Glutamatergic neuron (in vitro differentiated cells): ENCODE results near the gene OR4D2. TPM values are rescaled to one million over a fixed set of nuclear protein-coding genes. Genes with fewer than 3 reads are reported as not detected.

ENCODE experiments used
- DNase-seq: peaks from one replicate; pipeline ENCODE4 v3.0.0; 2022
- H3K27ac Mint-ChIP-seq: one replicate; pipeline ENCODE4 v1.8.0; 2020; ENCODE audit warnings: mild to moderate bottlenecking, mixed read lengths, inconsistent platforms; ENCODE audit not compliant: unreplicated experiment
- H3K27me3 Mint-ChIP-seq: one replicate; pipeline ENCODE4 v1.8.0; 2020; ENCODE audit warnings: mild to moderate bottlenecking, moderate library complexity, mixed read lengths, inconsistent platforms; ENCODE audit not compliant: unreplicated experiment
- H3K36me3 Mint-ChIP-seq: one replicate; pipeline ENCODE4 v1.8.0; 2020; ENCODE audit warnings: mild to moderate bottlenecking, mixed read lengths, inconsistent platforms; ENCODE audit not compliant: unreplicated experiment
- H3K4me1 Mint-ChIP-seq: one replicate; pipeline ENCODE4 v1.8.0; 2020; ENCODE audit warnings: mild to moderate bottlenecking, low read depth, mixed read lengths, inconsistent platforms; ENCODE audit not compliant: unreplicated experiment
- H3K4me3 Mint-ChIP-seq: one replicate; pipeline ENCODE4 v1.8.0; 2020; ENCODE audit warnings: mild to moderate bottlenecking, mixed read lengths, inconsistent platforms; ENCODE audit not compliant: unreplicated experiment
- H3K9me3 Mint-ChIP-seq: one replicate; pipeline ENCODE4 v1.8.0; 2020; ENCODE audit warnings: mild to moderate bottlenecking, moderate library complexity, mixed read lengths, inconsistent platforms; ENCODE audit not compliant: unreplicated experiment
- CTCF ChIP-seq: fragments of 200-600 bp; sonication (generic); IDR thresholded peaks from one replicate; pipeline ENCODE4 v1.5.0; 2021; ENCODE audit not compliant: partially characterized antibody, unreplicated experiment
- long read RNA-seq: library from polyadenylated mRNA; unstranded; transcript quantifications from one replicate; pipeline ENCODE4 v2.0.0, GENCODE V29; 2020; ENCODE audit not compliant: unreplicated experiment
- total RNA-seq: library from RNA; stranded (reverse); fragmentation: NEBNext Ultra II Directional; extraction: Animal tissue kit (Norgen Biotek cat#: 25700); gene quantifications from one replicate; pipeline ENCODE4 v1.2.1, GENCODE V29; 2021; ENCODE audit not compliant: unreplicated experiment

Gene OR4D2
- total RNA-seq, result not detected
- long read RNA-seq, result 0 reads

- Mint-ChIP-seq H3K4me3 (no peak within 1 kb of the TSS), H3K27me3 (peaks cover 4% of the 10 kb centered on the region), H3K4me1 (no peaks in the 10 kb centered on the region), H3K9me3 (no peaks in the 10 kb centered on the region), H3K36me3 (no peaks in the 10 kb centered on the region), H3K27ac (no peak within 1 kb of the TSS)
- TF ChIP-seq CTCF, result no peak
- no peak for DNase-seq
Measured at GRCh38 chr17:58166682-58167081, at the start of gene OR4D2. Gene OR4D2 (plus strand): TSS chr17:58166982. CDS start chr17:58169656, 2,674 bp downstream.

- H3K4me1 Mint-ChIP-seq, result peaks cover 4% of the 10 kb centered on the region
- H3K27me3 Mint-ChIP-seq, result peaks cover 8% of the 10 kb centered on the region
- TF ChIP-seq CTCF, result no peak
- H3K4me3 Mint-ChIP-seq, result no peak overlapping the region
- H3K36me3 Mint-ChIP-seq, result no peaks in the 10 kb centered on the region
- H3K27ac Mint-ChIP-seq, result no peak overlapping the region
- no peak for DNase-seq
- peaks cover 4% of the 10 kb centered on the region for H3K9me3 Mint-ChIP-seq
Measured at GRCh38 chr17:58117382-58117781, 49.4 kb upstream of the OR4D2 start.

GRCh38 chr17:58119491-58119890 is 47.3 kb upstream of the OR4D2 start:
- no peak overlapping the region for H3K4me3 Mint-ChIP-seq
- no peak overlapping the region for H3K27ac Mint-ChIP-seq
- peaks cover 4% of the 10 kb centered on the region for H3K4me1 Mint-ChIP-seq
- H3K36me3 Mint-ChIP-seq, result no peaks in the 10 kb centered on the region
- peaks cover 4% of the 10 kb centered on the region for H3K9me3 Mint-ChIP-seq
- TF ChIP-seq CTCF, result no peak
- H3K27me3 Mint-ChIP-seq, result peaks cover 7% of the 10 kb centered on the region
- no peak for DNase-seq

GRCh38 chr17:58120195-58120822 is 46.5 kb upstream of the OR4D2 start:
- DNase-seq, result no peak
- H3K27ac Mint-ChIP-seq, result no peak overlapping the region
- TF ChIP-seq CTCF, result no peak
- H3K36me3 Mint-ChIP-seq, result no peaks in the 10 kb centered on the region
- H3K27me3 Mint-ChIP-seq, result peaks cover 7% of the 10 kb centered on the region
- no peak overlapping the region for H3K4me3 Mint-ChIP-seq
- H3K4me1 Mint-ChIP-seq, result peaks cover 4% of the 10 kb centered on the region
- peaks cover 4% of the 10 kb centered on the region for H3K9me3 Mint-ChIP-seq

GRCh38 chr17:58121925-58122324 is 44.9 kb upstream of the OR4D2 start:
- Mint-ChIP-seq H3K4me3 (no peak overlapping the region), H3K27me3 (peaks cover 7% of the 10 kb centered on the region), H3K9me3 (peaks cover 4% of the 10 kb centered on the region), H3K27ac (no peak overlapping the region), H3K4me1 (peaks cover 4% of the 10 kb centered on the region), H3K36me3 (no peaks in the 10 kb centered on the region)
- TF ChIP-seq CTCF, result no peak
- no peak for DNase-seq
